DND-41 (cell line): ENCODE measurements around the gene TLR6.

Source experiments
- ATAC-seq: fragments of 200-7000 bp; cut with Tn5 transposase; 3 replicates; pipeline ENCODE4 v1.9.1; 2021; ENCODE audit warnings: low read depth; ENCODE audit not compliant: insufficient read depth
- DNase-seq: peaks from one replicate; pipeline ENCODE4 v3.0.0-alpha.2; 2020
- H2AFZ ChIP-seq: 2 replicates; pipeline ENCODE4 v1.6.0; 2012; ENCODE audit warnings: low read depth, low read length
- H3K27ac ChIP-seq: 2 replicates; pipeline ENCODE4 v1.5.1; 2012; ENCODE audit warnings: low read length, inconsistent platforms
- H3K27me3 ChIP-seq: fragments of 200-600 bp; sonication (generic); 2 replicates; pipeline ENCODE4 v1.6.0; 2012; ENCODE audit warnings: low read length, mild to moderate bottlenecking, inconsistent platforms; ENCODE audit not compliant: insufficient read depth, poor library complexity
- H3K36me3 ChIP-seq: 2 replicates; pipeline ENCODE4 v1.5.1; 2012; ENCODE audit warnings: low read length, inconsistent platforms; ENCODE audit not compliant: insufficient read depth
- H3K4me1 ChIP-seq: 2 replicates; pipeline ENCODE4 v1.5.1; 2012; ENCODE audit warnings: mild to moderate bottlenecking, low read length; ENCODE audit not compliant: insufficient read depth
- H3K4me2 ChIP-seq: 2 replicates; pipeline ENCODE4 v1.6.0; 2012; ENCODE audit warnings: mild to moderate bottlenecking, moderate library complexity, low read length, inconsistent platforms; ENCODE audit not compliant: insufficient read depth
- H3K4me3 ChIP-seq, 2 experiments: fragments of 200-600 bp in 1 of 2; shearing (Covaris generic) in 1 of 2; 2 replicates each; pipeline ENCODE4 v1.5.1; 2012 to 2016; ENCODE audit warnings: inconsistent platforms in 2 of 2, low read length in 2 of 2, mild to moderate bottlenecking in 2 of 2, low read depth in 1 of 2, moderate library complexity in 1 of 2
- H3K79me2 ChIP-seq: 2 replicates; pipeline ENCODE4 v1.6.0; 2012; ENCODE audit warnings: low read length, inconsistent platforms; ENCODE audit not compliant: insufficient read depth
- H3K9ac ChIP-seq: 2 replicates; pipeline ENCODE4 v1.6.0; 2012; ENCODE audit warnings: low read depth, mild to moderate bottlenecking, inconsistent platforms, low read length, moderate library complexity
- H3K9me3 ChIP-seq: 2 replicates; pipeline ENCODE4 v1.5.1; 2012; ENCODE audit warnings: low read length, moderate library complexity, mild to moderate bottlenecking, inconsistent platforms; ENCODE audit not compliant: insufficient read depth, severe bottlenecking
- H4K20me1 ChIP-seq: 2 replicates; pipeline ENCODE4 v1.6.0; 2012; ENCODE audit warnings: low read length; ENCODE audit not compliant: insufficient read depth
- EZH2 ChIP-seq: IDR thresholded peaks from 3 replicates; pipeline ENCODE4 v1.6.1; 2012; ENCODE audit warnings: borderline replicate concordance, low read depth, mild to moderate bottlenecking, moderate library complexity, low read length, inconsistent platforms; ENCODE audit not compliant: severe bottlenecking
- TF ChIP-seq, protein P1 (sequence below): IDR thresholded peaks from 2 replicates; pipeline ENCODE4 v1.5.1; 2012; ENCODE audit warnings: borderline replicate concordance, low read length, moderate library complexity, mild to moderate bottlenecking; ENCODE audit not compliant: poor library complexity, severe bottlenecking; ENCODE audit errors: extremely low read depth

TLR6 gene

GRCh38 chr4:38791010-38791409, 65.6 kb downstream of the TLR6 start:
- H3K27ac ChIP-seq = no peak overlapping the region
- TF ChIP-seq, protein P1, sequence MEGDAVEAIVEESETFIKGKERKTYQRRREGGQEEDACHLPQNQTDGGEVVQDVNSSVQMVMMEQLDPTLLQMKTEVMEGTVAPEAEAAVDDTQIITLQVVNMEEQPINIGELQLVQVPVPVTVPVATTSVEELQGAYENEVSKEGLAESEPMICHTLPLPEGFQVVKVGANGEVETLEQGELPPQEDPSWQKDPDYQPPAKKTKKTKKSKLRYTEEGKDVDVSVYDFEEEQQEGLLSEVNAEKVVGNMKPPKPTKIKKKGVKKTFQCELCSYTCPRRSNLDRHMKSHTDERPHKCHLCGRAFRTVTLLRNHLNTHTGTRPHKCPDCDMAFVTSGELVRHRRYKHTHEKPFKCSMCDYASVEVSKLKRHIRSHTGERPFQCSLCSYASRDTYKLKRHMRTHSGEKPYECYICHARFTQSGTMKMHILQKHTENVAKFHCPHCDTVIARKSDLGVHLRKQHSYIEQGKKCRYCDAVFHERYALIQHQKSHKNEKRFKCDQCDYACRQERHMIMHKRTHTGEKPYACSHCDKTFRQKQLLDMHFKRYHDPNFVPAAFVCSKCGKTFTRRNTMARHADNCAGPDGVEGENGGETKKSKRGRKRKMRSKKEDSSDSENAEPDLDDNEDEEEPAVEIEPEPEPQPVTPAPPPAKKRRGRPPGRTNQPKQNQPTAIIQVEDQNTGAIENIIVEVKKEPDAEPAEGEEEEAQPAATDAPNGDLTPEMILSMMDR = no peak
- no peak for TF ChIP-seq EZH2

DNA sequence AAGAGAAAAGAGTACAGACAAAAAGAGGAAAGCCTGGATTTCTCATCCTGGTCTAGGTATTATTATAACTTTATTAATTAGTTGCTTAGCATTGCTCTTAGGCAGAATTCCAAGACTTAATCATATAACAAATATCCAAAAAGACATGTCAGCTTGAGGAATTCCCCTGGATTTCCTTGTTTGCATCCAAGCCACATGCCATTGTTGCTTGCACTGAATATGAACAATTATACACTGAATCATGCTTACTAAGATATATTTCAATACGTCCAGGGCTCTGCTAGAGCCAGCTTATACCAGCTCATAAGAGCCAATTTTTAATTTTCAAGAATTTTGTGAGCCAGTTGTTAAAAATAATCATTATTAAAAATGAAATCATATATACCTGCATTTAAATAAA, 68.3 kb downstream of the TLR6 start:
- no peak for DNase-seq
- TF ChIP-seq, protein P1 = no peak
- no peak for TF ChIP-seq EZH2

More at GRCh38 chr4:38791010-38791409, 65.6 kb downstream of the TLR6 start:
- no peaks in the 10 kb centered on the region for H3K36me3 ChIP-seq
- DNase-seq (no peak), ATAC-seq (no peak)
- no peaks in the 10 kb centered on the region for H3K4me1 ChIP-seq
- no peaks in the 10 kb centered on the region for H3K79me2 ChIP-seq
- no peaks in the 10 kb centered on the region for H4K20me1 ChIP-seq
- H3K27me3 ChIP-seq = no peaks in the 10 kb centered on the region
- H3K4me3 ChIP-seq = no peak overlapping the region
- no peak overlapping the region for H2AFZ ChIP-seq
- no peak overlapping the region for H3K4me2 ChIP-seq
- H3K9ac ChIP-seq = no peak overlapping the region
- no peaks in the 10 kb centered on the region for H3K9me3 ChIP-seq

DNA sequence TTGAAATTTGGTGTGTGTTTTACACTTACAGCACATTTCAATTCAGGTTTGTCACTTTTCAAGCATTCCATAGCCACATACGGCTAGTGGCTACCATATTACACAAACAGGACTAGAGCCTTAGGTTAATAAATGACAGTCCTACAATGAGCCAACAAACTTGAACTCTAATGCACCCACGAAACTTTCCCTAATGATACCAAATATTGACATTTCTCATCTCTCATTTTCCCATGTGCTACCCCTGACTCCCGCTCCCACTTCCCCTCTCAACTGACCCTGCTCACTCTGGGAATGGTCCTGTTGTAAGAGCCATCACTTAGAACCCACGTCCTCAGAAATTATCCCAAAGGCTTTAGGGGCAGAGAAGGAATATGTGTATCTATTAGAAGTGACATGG, 68.9 kb downstream of the TLR6 start:
- Histone ChIP-seq H3K27ac (no peak overlapping the region), H3K9me3 (no peaks in the 10 kb centered on the region)

More for the DNA sequence above, 68.3 kb downstream of the TLR6 start:
- Histone ChIP-seq H3K9me3 (no peaks in the 10 kb centered on the region), H3K36me3 (no peaks in the 10 kb centered on the region), H3K9ac (no peak overlapping the region), H3K4me1 (no peaks in the 10 kb centered on the region), H3K27ac (no peak overlapping the region), H3K27me3 (no peaks in the 10 kb centered on the region), H3K4me3 (no peak overlapping the region), H2AFZ (no peak overlapping the region), H3K4me2 (no peak overlapping the region), H4K20me1 (no peaks in the 10 kb centered on the region), H3K79me2 (no peaks in the 10 kb centered on the region)
- no peak for ATAC-seq

More for the DNA sequence above, 68.9 kb downstream of the TLR6 start:
- no peaks in the 10 kb centered on the region for H4K20me1 ChIP-seq
- H3K36me3 ChIP-seq = no peaks in the 10 kb centered on the region
- TF ChIP-seq EZH2 = no peak
- TF ChIP-seq, protein P1 = no peak
- no peak overlapping the region for H3K4me3 ChIP-seq
- no peak for ATAC-seq
- DNase-seq = no peak
- no peak overlapping the region for H3K9ac ChIP-seq
- H3K79me2 ChIP-seq = no peaks in the 10 kb centered on the region
- no peak overlapping the region for H3K4me2 ChIP-seq
- no peaks in the 10 kb centered on the region for H3K27me3 ChIP-seq
- H2AFZ ChIP-seq = no peak overlapping the region
- H3K4me1 ChIP-seq = no peaks in the 10 kb centered on the region
